Endothelial cell (in vitro differentiated cells): ENCODE results near the gene CABP2. TPM values are rescaled to one million over a fixed set of nuclear protein-coding genes. Genes with fewer than 3 reads are reported as not detected.

Experiments
- DNase-seq: peaks from one replicate; pipeline ENCODE4 v3.0.0; 2021; ENCODE audit warnings: low spot score
- H3K27ac Mint-ChIP-seq: one replicate; pipeline ENCODE4 v1.8.0; 2021; ENCODE audit warnings: mixed read lengths, inconsistent platforms; ENCODE audit not compliant: unreplicated experiment
- H3K27me3 Mint-ChIP-seq: one replicate; pipeline ENCODE4 v1.8.0; 2021; ENCODE audit warnings: mild to moderate bottlenecking, moderate library complexity, mixed read lengths, inconsistent platforms; ENCODE audit not compliant: unreplicated experiment
- H3K36me3 Mint-ChIP-seq: one replicate; pipeline ENCODE4 v1.8.0; 2021; ENCODE audit warnings: mild to moderate bottlenecking, low read depth, mixed read lengths, inconsistent platforms; ENCODE audit not compliant: unreplicated experiment
- H3K4me1 Mint-ChIP-seq: one replicate; pipeline ENCODE4 v1.8.0; 2021; ENCODE audit warnings: mild to moderate bottlenecking, mixed read lengths, inconsistent platforms; ENCODE audit not compliant: unreplicated experiment
- H3K4me3 Mint-ChIP-seq: one replicate; pipeline ENCODE4 v1.8.0; 2021; ENCODE audit warnings: mild to moderate bottlenecking, mixed read lengths, inconsistent platforms; ENCODE audit not compliant: unreplicated experiment
- H3K9me3 Mint-ChIP-seq: one replicate; pipeline ENCODE4 v1.8.0; 2021; ENCODE audit warnings: mixed read lengths, inconsistent platforms; ENCODE audit not compliant: unreplicated experiment
- total RNA-seq: library from RNA; stranded (reverse); fragmentation: NEBNext Ultra II Directional; extraction: Animal tissue kit (Norgen Biotek cat#: 25700); gene quantifications from one replicate; pipeline ENCODE4 v1.2.1, GENCODE V29; 2021; ENCODE audit not compliant: unreplicated experiment
- TF ChIP-seq, protein P1 (sequence below): fragments of 200-600 bp; sonication (generic); IDR thresholded peaks from one replicate; pipeline ENCODE4 v1.5.0; 2021; ENCODE audit warnings: antibody characterized with exemption; ENCODE audit not compliant: unreplicated experiment

Gene CABP2
- total RNA-seq, 1 donor from 2014 or later: not detected

DNA sequence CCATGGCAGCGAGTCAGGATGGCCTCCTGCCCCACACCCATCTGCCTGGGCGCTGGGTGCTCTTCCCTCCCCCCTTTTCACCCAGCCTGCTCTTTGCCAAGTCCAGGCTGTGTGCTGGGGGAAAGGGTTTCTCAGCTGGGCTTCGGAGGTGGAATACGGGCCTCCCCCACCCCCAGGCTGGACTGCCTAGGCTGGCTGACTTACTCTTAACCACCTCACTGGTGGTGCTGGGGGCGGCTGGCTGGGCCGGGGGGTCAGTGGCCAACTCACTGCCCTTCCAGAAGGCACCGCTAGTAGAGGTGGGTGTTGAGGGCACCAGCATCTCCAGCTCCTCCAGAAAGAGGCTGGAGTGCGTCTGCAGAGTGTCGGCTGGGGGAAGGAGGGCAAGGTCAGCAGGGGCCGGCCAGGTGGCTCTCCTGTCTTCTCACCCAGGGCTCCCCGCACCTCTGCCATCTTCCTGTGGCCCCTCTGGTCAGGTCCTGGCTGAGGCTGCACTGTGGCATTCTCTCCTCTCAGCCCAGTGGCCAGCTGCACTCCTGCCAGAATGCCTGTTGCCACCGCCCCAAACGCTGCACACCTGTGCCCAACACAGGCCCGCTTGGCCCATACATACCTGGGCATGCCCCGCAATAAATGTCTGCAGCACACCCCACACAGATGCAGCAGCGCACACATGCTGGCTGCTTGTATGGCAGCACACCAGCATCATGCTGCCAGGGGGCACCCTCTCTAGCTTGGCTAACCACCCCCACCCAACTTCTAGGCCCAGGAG lies 27.8 kb downstream of the CABP2 start:
- Mint-ChIP-seq H3K9me3 (no peaks in the 10 kb centered on the region), H3K4me3 (no peak overlapping the region), H3K36me3 (no peaks in the 10 kb centered on the region), H3K27me3 (no peaks in the 10 kb centered on the region), H3K27ac (no peak overlapping the region), H3K4me1 (no peaks in the 10 kb centered on the region)
- DNase-seq: no peak
- TF ChIP-seq, protein P1, sequence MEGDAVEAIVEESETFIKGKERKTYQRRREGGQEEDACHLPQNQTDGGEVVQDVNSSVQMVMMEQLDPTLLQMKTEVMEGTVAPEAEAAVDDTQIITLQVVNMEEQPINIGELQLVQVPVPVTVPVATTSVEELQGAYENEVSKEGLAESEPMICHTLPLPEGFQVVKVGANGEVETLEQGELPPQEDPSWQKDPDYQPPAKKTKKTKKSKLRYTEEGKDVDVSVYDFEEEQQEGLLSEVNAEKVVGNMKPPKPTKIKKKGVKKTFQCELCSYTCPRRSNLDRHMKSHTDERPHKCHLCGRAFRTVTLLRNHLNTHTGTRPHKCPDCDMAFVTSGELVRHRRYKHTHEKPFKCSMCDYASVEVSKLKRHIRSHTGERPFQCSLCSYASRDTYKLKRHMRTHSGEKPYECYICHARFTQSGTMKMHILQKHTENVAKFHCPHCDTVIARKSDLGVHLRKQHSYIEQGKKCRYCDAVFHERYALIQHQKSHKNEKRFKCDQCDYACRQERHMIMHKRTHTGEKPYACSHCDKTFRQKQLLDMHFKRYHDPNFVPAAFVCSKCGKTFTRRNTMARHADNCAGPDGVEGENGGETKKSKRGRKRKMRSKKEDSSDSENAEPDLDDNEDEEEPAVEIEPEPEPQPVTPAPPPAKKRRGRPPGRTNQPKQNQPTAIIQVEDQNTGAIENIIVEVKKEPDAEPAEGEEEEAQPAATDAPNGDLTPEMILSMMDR: no peak

DNA sequence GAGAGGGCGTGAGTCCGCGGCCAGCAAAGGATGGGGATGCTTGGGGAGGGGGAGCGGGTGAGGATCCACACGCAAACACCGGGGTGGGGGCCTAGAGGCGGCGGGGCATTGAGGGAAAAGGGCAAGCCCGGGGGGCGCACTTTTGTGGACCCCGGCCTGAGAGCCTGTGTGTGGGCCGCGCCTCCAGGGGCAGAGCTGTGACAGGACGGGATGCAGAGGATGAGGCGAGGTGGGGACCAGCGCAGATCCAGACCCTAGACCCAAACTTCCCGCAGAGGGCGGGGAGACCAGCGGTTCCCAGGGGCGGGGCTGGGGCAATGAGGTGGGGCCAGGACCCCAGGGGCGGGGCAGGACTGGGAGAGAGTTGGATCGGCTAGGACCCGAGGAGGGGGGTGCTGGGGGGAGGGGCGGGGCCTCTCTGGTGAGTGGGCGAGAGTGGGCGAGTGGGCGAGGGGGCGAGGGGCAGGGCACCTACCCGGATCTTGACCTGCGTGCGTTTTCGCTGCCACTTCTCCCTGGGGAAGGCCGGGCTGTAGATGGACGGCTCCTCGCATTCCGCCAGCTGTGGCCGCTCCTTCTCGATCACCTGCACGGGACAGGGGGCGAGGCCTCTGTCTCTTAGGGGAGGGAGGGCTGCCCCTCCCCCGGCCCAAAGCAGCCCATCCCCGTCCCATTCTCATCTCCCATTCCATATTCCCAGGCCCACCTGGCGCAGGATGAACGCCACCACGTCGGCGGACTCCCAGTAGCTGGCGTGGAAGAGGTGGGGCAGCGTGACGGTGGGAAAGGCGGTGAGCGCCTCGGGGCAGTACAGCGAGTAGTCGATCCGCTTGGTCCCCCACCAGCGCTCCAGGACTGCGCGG lies 28.6 kb downstream of the CABP2 start:
- Mint-ChIP-seq H3K9me3 (no peaks in the 10 kb centered on the region), H3K27me3 (peaks cover 2% of the 10 kb centered on the region), H3K36me3 (peaks cover 3% of the 10 kb centered on the region), H3K27ac (no peak overlapping the region), H3K4me1 (no peaks in the 10 kb centered on the region), H3K4me3 (no peak overlapping the region)
- TF ChIP-seq, protein P1: no peak
- no peak for DNase-seq

DNA sequence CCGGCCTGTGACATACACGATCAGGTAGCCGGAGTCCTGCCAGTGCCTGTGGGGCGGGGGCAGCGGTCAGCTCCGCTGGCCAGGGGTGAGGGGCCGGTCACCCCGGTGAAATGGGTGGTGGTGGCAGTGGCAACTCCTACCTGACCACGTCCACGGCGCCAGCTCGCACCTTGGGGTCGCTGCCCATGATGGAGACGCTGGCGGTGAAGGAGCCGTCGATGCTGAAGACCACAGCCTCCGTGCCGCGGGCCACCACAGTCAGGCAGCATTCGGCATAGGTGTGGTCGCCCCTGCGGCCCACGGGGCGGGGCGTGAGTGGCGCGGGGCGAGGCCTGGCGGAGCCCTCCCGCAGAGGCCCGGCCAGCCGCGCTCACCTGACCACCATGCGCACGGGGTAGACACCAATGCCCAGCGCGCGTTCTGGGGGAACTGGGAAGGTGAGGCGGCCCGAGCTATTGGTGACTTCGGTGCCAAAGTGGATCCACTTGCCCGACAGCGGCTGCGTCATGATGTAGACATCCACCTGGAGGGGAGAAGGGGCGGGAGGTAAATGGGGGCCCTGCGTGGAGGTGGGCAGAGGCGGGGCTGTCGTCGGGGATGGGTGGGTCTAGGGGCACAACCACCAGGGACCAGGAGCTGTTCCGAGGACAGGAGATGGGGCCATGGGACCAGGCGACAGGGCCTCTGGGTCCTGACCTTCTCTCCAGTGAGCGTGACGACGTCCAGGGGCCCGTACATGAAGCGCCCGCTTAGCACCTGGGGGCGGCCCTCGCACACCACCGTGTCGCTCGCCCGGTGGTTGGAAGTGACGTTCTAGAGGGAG lies 29.5 kb downstream of the CABP2 start:
- TF ChIP-seq, protein P1: no peak
- Mint-ChIP-seq H3K9me3 (no peaks in the 10 kb centered on the region), H3K4me1 (no peaks in the 10 kb centered on the region), H3K36me3 (peaks cover 5% of the 10 kb centered on the region), H3K27me3 (peaks cover 2% of the 10 kb centered on the region), H3K27ac (no peak overlapping the region), H3K4me3 (no peak overlapping the region)
- DNase-seq: no peak

DNA sequence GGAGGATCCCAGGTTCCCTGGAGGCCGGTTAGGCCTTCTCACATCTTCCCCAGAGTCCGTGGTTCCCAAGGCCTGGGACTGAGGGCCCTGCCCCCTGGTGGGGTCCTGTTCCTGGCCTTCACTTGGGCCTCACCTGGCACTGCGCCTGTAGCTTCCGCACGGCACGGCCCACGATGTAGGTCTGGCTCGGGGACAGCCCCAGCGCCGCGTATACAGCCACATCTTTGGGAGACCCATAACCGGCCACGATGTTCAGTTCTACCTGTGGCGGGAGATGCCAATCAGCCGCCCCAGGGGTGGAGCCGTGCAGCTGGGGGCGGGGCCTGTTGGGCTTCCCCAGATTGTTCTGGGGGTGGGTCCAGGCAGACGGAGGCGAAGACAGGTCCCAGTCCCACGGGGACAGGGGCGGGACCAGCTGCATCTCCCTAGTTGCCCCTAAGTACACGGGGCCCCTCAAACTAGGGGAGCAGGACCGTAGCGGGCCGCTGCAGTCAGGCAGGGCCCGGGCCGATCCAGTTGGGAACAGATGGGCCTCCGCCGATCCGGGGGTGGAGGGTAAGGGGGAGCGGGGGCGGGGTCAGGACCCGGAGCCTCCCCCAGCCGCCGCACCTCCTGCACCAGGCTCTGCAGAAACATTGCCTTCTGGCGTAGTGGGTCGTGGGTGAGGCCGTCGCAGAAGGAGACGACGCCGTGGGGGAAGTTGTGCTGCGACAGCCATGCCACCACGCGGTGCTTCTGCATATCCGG lies 30.3 kb downstream of the CABP2 start:
- H3K27ac Mint-ChIP-seq: no peak overlapping the region
- no peaks in the 10 kb centered on the region for H3K9me3 Mint-ChIP-seq
- DNase-seq: no peak
- peaks cover 7% of the 10 kb centered on the region for H3K36me3 Mint-ChIP-seq
- peaks cover 2% of the 10 kb centered on the region for H3K27me3 Mint-ChIP-seq
- H3K4me1 Mint-ChIP-seq: no peaks in the 10 kb centered on the region
- TF ChIP-seq, protein P1: no peak
- H3K4me3 Mint-ChIP-seq: no peak overlapping the region
